ENCODE data around the gene SCN2B. TPM values are rescaled to one million over a fixed set of nuclear protein-coding genes. Genes with fewer than 3 reads are reported as not detected.

The SCN2B gene
- total and polyA plus RNA-seq, 7 donors = 0.09 to 6.6 (median 0.51) TPM

DNA sequence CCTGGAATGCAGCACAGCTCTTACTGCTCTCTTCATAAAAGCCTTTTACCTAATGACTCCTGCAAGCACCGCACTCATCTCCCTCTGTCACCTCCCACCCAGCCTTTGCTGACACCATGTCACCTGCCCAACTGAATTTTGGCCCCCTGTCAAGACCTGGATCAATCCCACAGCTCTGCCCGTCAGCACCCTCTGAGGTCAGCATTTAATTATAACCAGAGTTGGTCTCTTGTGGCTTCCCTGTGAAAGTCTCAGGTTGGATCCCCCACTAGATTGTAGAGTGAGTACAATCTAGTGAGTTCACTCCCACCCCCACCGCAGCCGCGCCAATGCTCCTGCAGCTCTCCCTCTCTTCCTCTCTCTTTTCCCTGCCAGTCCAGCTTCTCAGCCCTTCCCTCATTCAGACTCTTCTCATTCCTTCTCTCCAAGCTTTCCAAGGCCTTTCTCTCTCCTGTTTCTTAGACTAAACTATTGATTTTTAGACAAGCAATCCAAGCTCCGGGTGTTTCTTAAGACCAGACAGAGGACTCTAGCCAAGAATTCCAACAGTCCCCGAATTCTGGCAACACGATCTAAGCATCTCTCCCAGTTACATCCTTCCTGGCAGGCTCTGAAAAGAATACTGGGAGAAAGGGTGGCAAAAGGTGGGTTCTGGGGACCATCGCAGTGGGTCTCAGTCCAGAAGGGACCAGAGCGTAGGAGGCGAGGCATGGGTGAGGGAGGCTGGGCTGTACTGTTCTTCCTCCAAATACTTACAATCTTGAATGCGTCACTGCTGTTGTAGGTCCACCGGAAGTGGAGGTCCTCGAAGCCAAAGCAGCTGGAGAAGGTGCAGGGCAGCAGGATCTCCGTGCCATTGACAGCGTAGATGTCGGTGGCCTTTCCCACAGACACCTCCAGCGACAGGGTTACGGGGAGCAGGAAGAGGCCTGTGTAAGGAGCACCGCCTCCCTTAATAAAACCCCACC is 31.9 kb downstream of the SCN2B start:
- WGBS, 3 donors = 49 to 54% (median 50%) methylated on average over 20 of the region's 20 CpGs
- Histone ChIP-seq H3K4me1 (no peaks in the 10 kb centered on the region), H3K27me3 (ENCODE audit: insufficient read depth in 3 of 3, low read length in 2 of 3) (no peaks in the 10 kb centered on the region), H3K4me3 (peak overlapping the region; percentile 67), H3K27ac (peak overlapping the region; percentile 52), H3K36me3 (ENCODE audit: insufficient read depth in 1 of 2, low read depth in 1 of 2) (no peaks in the 10 kb centered on the region), H3K9me3 (no peaks in the 10 kb centered on the region)
- ATAC-seq = peak in 2 of 4 donors; percentile 11 to 34
- intact Hi-C loops (cut with DNase I) = loop anchor here (1.0 to 10.0 kb wide), 6 partner anchors 27 to 350 kb away; partner anchors contain the start of gene UBE4A (in 1 of the 2)
- DNase-seq = peak in 1 of 2 donors; percentile 39
- TF ChIP-seq, protein P1, sequence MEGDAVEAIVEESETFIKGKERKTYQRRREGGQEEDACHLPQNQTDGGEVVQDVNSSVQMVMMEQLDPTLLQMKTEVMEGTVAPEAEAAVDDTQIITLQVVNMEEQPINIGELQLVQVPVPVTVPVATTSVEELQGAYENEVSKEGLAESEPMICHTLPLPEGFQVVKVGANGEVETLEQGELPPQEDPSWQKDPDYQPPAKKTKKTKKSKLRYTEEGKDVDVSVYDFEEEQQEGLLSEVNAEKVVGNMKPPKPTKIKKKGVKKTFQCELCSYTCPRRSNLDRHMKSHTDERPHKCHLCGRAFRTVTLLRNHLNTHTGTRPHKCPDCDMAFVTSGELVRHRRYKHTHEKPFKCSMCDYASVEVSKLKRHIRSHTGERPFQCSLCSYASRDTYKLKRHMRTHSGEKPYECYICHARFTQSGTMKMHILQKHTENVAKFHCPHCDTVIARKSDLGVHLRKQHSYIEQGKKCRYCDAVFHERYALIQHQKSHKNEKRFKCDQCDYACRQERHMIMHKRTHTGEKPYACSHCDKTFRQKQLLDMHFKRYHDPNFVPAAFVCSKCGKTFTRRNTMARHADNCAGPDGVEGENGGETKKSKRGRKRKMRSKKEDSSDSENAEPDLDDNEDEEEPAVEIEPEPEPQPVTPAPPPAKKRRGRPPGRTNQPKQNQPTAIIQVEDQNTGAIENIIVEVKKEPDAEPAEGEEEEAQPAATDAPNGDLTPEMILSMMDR (IDR thresholded peaks at IDR 0.05) = no peak

DNA sequence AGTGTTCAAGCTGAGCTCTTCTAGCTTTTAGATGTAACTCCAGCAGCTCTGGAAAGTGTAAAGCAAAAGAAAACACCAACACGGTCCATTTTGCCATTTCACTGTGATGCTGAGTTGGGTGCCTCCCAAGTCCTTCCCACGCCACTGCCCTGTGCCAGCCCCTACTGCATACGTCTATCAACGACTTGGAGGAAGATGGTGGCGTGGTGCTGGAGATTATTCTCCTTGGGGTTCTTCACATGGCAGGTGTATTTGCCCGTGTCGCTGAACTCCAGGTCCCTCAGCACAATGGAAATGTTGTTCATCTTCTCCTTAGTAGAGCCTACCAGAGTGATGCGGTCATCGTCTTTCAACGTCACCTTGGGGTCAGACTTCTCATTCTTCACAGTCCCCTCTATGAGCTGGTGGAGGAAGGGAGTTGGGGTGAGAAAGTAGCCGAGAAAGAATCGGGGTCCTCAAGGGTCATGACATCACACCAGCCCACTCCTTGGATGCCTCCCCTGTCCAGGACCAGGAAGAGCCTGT is 32.7 kb downstream of the SCN2B start:
- DNase-seq (peak in 1 of 2 donors; percentile 30), ATAC-seq (no peak)
- Histone ChIP-seq H3K36me3 (ENCODE audit: insufficient read depth in 1 of 2, low read depth in 1 of 2) (no peaks in the 10 kb centered on the region), H3K9me3 (no peaks in the 10 kb centered on the region), H3K4me3 (no peak overlapping the region), H3K4me1 (no peaks in the 10 kb centered on the region), H3K27ac (no peak overlapping the region), H3K27me3 (ENCODE audit: insufficient read depth in 3 of 3, low read length in 2 of 3) (no peaks in the 10 kb centered on the region)
- 71 to 74% (median 72%) methylated on average over 12 of the region's 12 CpGs for WGBS, 3 donors
- intact Hi-C loops (cut with DNase I) = loop anchor here (2.0 to 10.0 kb wide), 3 partner anchors 211 to 351 kb away; partner anchors contain the start of gene UBE4A (in 1 of the 2)
- TF ChIP-seq, protein P1 (IDR thresholded peaks at IDR 0.05) = no peak

DNA sequence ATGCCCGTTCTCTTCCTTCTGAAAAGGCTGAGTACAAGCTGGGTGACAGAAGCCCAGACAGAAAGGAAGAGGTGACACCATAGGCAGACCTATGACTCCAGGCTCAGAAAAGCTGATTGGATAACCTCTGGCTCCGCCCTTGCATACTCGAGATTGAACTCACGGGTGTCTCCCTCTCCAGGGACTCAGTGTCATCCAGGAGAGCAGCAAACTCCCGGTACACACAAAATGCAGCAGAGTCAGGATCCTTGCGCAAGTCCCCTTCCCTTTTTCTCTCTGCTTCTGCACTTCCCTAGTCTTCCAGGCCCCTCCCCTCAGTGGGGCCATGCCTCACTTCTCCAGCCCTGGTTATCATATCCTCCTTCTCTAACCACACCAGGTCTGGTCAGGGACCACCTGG is 33.6 kb downstream of the SCN2B start:
- ATAC-seq = no peak
- TF ChIP-seq, protein P1 (IDR thresholded peaks at IDR 0.05) = no peak
- H3K36me3 ChIP-seq (ENCODE audit: insufficient read depth in 1 of 2, low read depth in 1 of 2) = no peaks in the 10 kb centered on the region
- intact Hi-C loops (cut with DNase I) = loop anchor here in 1 of 2 donors (10.0 kb wide), 2 partner anchors 212 to 352 kb away; partner anchors contain the start of gene UBE4A
- no peaks in the 10 kb centered on the region for H3K4me1 ChIP-seq
- no peaks in the 10 kb centered on the region for H3K9me3 ChIP-seq
- WGBS, 3 donors = 42 to 56% (median 49%) methylated on average over 6 of the region's 6 CpGs
- H3K4me3 ChIP-seq = no peak overlapping the region
- DNase-seq = no peak
- H3K27ac ChIP-seq = no peak overlapping the region
- no peaks in the 10 kb centered on the region for H3K27me3 ChIP-seq (ENCODE audit: insufficient read depth in 3 of 3, low read length in 2 of 3)

DNA sequence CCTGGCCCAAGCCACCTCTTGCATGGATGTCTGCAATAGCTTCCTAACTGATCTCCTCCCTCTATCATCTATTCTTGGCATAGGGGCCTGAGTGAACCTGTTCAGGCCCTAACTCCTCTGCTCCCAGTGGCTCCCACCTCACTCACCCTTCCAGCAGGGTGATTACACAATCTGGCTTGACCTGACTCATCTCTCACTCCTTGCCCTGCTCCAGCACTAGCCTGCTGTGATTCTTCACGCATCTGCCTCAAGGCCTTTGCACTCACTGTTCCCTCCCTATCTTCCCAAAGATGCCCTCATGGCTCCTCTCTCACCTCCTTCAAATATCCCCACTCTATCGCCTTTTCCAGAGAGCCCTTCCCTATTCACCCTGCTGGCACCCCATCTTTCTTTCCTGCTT is 34.4 kb downstream of the SCN2B start:
- peak in 1 of 2 donors; percentile 19 for DNase-seq
- whole genome bisulfite sequencing, 3 donors = 60 to 80% (median 71%) methylated on average over 2 of the region's 2 CpGs
- ATAC-seq = no peak
- Histone ChIP-seq H3K36me3 (ENCODE audit: insufficient read depth in 1 of 2, low read depth in 1 of 2) (no peaks in the 10 kb centered on the region), H3K27ac (no peak overlapping the region), H3K4me3 (no peak overlapping the region), H3K4me1 (no peaks in the 10 kb centered on the region), H3K27me3 (ENCODE audit: insufficient read depth in 3 of 3, low read length in 2 of 3) (no peaks in the 10 kb centered on the region), H3K9me3 (no peaks in the 10 kb centered on the region)
- intact Hi-C loops (cut with DNase I) = loop anchor here in 1 of 2 donors (10.0 kb wide), 2 partner anchors 213 to 353 kb away; partner anchors contain the start of gene UBE4A
- TF ChIP-seq, protein P1 (IDR thresholded peaks at IDR 0.05) = no peak
